Measurements from ENCODE around the gene STRAP.

GRCh38 chr12:15910864-15911721 is 28.9 kb downstream of the STRAP start, which contains the start of gene DERA:
- TF ChIP-seq EGR1 (IDR thresholded peaks at IDR 0.05; ENCODE audit: low read depth in 2 of 2) (no peak), TAF1 (conservative IDR thresholded peaks at IDR 0.05) (no peak), ATF3 (IDR thresholded peaks at IDR 0.05) (no peak)
- TF ChIP-seq, protein P1, sequence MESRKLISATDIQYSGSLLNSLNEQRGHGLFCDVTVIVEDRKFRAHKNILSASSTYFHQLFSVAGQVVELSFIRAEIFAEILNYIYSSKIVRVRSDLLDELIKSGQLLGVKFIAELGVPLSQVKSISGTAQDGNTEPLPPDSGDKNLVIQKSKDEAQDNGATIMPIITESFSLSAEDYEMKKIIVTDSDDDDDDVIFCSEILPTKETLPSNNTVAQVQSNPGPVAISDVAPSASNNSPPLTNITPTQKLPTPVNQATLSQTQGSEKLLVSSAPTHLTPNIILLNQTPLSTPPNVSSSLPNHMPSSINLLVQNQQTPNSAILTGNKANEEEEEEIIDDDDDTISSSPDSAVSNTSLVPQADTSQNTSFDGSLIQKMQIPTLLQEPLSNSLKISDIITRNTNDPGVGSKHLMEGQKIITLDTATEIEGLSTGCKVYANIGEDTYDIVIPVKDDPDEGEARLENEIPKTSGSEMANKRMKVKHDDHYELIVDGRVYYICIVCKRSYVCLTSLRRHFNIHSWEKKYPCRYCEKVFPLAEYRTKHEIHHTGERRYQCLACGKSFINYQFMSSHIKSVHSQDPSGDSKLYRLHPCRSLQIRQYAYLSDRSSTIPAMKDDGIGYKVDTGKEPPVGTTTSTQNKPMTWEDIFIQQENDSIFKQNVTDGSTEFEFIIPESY (IDR thresholded peaks at IDR 0.05), result peak; percentile 37
- TF ChIP-seq, protein P2, sequence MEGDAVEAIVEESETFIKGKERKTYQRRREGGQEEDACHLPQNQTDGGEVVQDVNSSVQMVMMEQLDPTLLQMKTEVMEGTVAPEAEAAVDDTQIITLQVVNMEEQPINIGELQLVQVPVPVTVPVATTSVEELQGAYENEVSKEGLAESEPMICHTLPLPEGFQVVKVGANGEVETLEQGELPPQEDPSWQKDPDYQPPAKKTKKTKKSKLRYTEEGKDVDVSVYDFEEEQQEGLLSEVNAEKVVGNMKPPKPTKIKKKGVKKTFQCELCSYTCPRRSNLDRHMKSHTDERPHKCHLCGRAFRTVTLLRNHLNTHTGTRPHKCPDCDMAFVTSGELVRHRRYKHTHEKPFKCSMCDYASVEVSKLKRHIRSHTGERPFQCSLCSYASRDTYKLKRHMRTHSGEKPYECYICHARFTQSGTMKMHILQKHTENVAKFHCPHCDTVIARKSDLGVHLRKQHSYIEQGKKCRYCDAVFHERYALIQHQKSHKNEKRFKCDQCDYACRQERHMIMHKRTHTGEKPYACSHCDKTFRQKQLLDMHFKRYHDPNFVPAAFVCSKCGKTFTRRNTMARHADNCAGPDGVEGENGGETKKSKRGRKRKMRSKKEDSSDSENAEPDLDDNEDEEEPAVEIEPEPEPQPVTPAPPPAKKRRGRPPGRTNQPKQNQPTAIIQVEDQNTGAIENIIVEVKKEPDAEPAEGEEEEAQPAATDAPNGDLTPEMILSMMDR (IDR thresholded peaks at IDR 0.05; ENCODE audit: low read depth, low read length, missing input control), result peak; percentile 17

Data from liver (tissue), 3 donors.